GM19395 (cell line): ENCODE data around the gene GUCA2A.

Experiments
- ATAC-seq: cut with Tn5 transposase; IDR thresholded peaks from one replicate; pipeline ENCODE4 v1.9.1; 2021; ENCODE audit warnings: mild to moderate bottlenecking, moderate library complexity; ENCODE audit not compliant: unreplicated experiment

The GUCA2A gene

GRCh38 chr1:42155362-42155761 lies 9.2 kb downstream of the GUCA2A start:
- ATAC-seq = no peak

DNA sequence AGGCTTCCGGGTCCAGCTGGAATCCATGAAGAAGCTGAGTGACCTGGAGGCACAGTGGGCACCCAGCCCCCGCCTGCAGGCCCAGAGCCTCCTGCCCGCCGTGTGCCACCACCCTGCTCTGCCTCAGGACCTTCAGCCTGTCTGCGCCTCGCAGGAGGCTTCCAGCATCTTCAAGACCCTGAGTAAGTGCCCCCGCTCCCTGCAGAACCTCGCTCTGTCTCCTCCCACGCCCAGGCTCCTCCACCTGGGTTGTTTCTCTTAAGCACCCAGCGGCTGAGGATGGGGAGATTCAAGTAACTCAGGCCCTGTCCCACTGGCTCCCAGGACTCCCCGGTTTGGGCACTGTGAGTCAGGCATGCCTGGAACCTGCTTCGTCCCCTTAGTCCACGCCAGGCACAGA lies 9.9 kb downstream of the GUCA2A start:
- ATAC-seq = no peak

DNA sequence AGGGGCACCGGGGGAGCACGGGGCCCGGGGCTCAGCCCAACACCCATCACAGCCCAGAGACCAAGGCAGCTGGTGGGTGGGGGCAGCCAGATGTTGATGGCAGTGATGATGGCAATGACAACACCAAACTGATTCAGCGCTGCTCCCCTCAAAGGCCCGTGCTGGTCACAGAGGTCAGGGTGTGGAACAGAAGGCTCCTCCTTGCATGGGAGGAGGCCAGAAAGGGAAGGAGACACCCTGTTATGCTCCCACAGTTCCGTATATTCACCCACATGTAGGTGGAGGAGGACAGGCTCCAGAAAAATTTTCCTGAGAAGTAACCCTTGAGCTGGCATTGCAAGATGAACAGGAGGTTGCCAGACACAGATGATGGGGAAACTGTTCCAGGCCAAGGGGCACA lies 10.9 kb downstream of the GUCA2A start:
- no peak for ATAC-seq

GRCh38 chr1:42152907-42153600 lies 11.5 kb downstream of the GUCA2A start, which contains the start of gene GUCA2B:
GUCA2B (plus strand) TSS chr1:42153410; CDS start chr1:42153451, 41 bp downstream.
- no peak for ATAC-seq

DNA sequence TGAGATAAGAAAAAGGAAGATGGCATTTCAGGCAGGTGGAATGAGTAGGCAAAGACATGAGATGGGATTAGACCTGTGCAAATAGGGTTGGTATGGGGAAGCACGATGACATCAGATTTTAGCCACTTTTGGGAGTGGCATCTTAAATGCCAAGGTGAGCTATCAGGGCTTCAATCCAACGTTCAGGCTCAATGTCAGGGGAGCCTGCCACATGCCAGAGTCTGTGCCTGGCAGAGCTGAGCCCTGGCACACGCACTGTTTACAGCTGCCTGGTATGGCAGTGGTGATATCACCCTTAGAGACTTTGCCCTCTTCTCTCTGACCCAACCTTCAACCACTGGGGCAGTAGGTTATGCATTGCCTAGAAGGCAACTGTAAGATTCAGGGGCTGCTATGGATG lies 12.4 kb downstream of the GUCA2A start:
- ATAC-seq = no peak

- ATAC-seq = no peak
Measured at GRCh38 chr1:42150651-42151050, 13.9 kb downstream of the GUCA2A start.

DNA sequence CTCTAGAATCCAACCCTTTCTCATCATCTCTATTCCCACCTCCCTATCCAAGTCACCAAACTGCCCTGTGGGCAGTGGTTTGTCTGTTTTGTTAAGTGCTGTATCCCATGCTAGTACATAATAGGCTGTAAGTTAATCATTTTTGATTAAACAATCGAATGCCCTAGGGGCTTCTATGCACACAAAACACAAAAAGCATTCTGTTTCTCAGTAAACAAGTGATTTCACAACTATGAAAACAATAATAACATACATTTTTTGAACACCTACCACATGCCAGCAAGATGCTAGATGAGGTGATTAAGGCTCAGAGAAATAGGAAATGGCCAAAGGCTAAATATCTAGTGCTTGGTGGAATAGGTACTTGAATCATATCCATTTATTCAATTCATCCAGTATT lies 16.4 kb downstream of the GUCA2A start:
- ATAC-seq = no peak

DNA sequence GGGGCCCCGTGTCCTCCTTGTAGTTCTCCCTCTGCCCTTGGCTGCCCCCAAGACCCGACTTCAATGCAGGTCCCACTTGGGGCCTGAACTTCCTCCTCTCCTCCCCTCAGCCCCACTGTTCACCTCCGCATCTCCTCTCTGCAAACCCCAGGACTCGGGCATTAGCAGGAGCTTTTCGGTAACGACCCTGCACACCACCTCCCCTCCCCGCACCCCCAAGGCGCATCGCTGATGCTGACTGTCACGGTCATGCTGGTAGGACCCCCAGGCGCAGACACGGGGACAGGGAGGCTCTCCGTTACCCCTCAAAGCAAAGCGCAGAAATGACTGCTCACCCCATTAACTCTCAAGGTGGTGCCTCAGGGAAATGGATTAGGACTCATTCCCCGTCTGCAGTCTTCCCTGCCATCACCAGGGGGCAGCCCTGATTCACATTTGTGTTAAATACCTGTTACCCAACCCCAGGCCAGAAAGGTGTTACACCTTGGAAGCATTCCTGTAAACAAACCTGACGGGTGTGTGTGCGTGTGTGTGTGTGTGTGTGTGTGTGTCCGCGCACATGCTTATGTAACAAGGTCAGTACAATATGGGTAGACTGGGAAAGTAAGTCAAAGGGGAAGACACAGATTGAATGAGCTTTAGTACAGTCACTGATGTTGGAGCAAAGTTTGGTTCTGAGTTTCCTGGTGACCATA lies 17.8 kb downstream of the GUCA2A start:
- no peak for ATAC-seq

DNA sequence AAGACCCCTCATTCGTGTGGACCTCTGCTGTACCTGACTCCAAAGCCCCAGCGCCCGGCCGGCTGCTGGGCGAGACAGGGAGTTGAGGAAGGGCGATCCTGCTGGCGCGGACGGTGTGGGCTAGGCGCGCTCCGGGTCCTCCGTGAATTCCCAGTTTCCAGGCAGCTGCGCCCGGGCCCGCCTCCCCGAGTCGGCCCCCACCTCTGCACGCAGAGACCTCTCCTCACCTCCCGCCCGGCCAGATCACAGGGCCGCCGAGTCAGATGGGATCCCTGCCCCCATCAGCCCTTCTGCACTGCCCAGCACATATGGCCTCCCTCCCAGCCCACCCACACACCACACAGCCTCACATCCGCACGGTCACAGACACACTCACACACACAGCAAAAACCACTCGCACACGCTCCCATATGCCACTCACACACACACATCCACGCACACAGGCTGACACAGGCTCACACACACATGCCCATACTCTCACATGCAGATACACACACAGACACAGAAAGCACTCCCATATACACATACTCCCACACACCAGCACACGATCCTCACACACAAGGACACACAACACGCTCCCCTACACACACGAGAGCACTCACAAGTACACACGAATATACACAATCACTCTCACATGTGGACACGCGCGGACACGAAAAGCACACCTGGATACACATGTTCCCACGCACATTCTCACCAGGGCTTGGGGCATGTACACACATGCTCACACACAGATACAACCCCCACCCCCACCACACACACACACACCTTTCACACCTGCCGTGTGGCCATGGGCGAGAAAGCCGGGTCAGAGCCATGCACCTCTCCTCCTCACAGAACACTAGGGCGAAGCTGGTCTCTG lies 18.6 kb downstream of the GUCA2A start:
- ATAC-seq = no peak

DNA sequence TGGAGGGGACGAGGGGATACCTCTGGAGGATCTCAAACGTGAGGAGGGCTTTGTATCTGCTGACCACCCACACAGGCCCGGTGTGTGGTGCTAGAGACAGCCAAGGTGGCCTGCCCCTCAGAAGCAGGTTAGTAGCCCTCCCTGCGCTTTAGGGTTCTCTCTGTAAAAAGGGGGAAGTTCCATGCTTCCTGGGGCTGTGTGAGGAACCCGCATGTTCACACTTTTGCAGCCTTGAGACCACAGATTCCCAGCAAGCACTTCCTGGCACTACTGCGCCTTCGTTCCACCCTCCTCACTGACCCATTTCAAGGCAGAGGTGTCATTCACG lies 19.2 kb downstream of the GUCA2A start:
- no peak for ATAC-seq

- no peak for ATAC-seq
Measured at GRCh38 chr1:42144711-42145388, 19.7 kb downstream of the GUCA2A start.

GRCh38 chr1:42143896-42144710 lies 20.4 kb downstream of the GUCA2A start:
- ATAC-seq = no peak

- no peak for ATAC-seq
Measured at GRCh38 chr1:42142894-42143675, 21.5 kb downstream of the GUCA2A start.

GRCh38 chr1:42141978-42142377 lies 22.6 kb downstream of the GUCA2A start:
- no peak for ATAC-seq

DNA sequence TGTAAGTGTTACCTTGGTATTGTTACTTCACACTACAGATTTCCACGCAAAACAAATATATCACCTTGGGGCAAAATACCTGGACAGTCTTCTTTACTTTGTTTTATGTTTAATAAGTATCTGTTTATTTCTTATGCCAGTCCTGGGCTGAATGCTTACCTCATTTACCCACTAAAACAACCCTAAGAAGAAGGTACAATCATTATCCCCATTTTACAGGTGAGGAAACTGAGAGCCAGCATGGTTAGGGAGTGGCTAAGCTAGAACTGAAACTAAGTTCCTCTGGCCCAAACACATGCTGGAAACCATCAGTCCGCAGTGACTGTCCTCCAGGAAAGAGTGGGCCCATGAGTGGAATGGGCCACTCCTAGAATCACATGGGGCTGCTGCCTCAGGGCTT lies 24.4 kb downstream of the GUCA2A start:
- ATAC-seq = no peak

DNA sequence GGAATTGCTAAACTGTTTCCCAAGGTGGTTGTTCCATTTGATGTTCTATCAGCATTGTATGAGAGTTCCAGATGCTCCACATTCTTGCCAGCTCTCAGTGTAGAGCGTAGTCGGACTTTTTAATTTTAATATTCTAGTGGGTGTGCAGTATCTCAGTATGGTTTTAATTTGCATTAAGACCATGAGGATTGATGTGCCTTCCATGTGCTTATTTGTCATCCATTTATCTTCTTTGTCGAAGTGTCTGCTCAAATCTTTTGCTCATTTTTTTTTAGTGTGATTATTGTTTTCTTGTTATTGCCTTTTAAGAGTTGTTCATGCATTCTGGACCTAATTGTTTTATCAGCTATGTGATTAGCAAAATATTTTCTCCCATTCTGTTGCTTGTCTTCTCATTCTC lies 25.1 kb downstream of the GUCA2A start:
- no peak for ATAC-seq

GRCh38 chr1:42138586-42138985 lies 26.0 kb downstream of the GUCA2A start:
- no peak for ATAC-seq

GRCh38 chr1:42137766-42138165 lies 26.8 kb downstream of the GUCA2A start:
- no peak for ATAC-seq

- no peak for ATAC-seq
Measured at GRCh38 chr1:42136466-42136865, 28.1 kb downstream of the GUCA2A start.

GRCh38 chr1:42135426-42135825 lies 29.1 kb downstream of the GUCA2A start:
- no peak for ATAC-seq
